ENCODE results near the gene NFAM1.

- no peak for TF ChIP-seq CTCF (IDR thresholded peaks at IDR 0.05)
- no peak for TF ChIP-seq POLR2A (IDR thresholded peaks at IDR 0.05)
These were observed 66.1 kb downstream of the NFAM1 start for GRCh38 chr22:42365942-42366695.
